Measurements from ENCODE around the gene KCNH5.

DNA sequence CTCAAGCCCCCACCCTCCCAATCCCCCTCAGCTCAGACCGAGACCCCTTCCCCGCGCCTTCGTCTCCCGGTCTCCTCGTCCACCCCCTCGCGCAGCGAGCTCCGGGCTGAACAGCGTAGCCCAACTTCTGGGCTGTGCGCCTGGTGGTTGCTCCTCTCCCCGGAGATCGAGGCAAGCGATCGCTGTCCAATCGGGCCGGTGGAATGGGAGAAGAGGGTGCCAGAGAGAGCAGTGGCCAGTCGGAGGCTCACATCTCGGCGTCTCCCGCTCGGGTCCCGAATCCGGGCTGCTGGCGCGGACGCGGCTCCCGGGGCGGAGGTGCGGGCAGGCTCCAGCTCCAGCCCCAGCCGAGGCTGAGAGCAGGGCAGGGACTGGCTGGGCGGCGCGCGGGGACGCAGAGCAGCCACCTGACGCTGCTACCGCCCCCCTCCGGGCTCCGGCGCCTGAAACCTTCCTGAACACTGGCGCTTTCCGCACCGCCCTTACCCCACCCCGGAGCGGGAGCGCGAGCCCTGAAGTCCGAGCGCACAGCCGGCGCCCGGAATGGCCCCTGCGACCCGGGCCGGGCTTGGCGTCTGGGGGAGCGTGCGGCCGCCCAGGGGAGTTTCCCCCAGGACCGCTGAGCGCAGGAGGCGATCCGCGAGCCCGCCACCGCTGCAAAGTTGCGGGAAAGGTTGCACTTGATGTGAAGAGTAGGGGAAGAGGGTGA lies 508 bp upstream of the KCNH5 start:
- TF ChIP-seq, protein P1, sequence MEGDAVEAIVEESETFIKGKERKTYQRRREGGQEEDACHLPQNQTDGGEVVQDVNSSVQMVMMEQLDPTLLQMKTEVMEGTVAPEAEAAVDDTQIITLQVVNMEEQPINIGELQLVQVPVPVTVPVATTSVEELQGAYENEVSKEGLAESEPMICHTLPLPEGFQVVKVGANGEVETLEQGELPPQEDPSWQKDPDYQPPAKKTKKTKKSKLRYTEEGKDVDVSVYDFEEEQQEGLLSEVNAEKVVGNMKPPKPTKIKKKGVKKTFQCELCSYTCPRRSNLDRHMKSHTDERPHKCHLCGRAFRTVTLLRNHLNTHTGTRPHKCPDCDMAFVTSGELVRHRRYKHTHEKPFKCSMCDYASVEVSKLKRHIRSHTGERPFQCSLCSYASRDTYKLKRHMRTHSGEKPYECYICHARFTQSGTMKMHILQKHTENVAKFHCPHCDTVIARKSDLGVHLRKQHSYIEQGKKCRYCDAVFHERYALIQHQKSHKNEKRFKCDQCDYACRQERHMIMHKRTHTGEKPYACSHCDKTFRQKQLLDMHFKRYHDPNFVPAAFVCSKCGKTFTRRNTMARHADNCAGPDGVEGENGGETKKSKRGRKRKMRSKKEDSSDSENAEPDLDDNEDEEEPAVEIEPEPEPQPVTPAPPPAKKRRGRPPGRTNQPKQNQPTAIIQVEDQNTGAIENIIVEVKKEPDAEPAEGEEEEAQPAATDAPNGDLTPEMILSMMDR (IDR thresholded peaks at IDR 0.05) = no peak
- no peak for TF ChIP-seq POLR2AphosphoS5 (IDR thresholded peaks at IDR 0.05)
- no peak for TF ChIP-seq EP300 (IDR thresholded peaks at IDR 0.05; ENCODE audit: low read depth)
